OCI-M1 (cell line): ENCODE measurements around the gene GMPPB.
"Not testable (repeated sequence)": the region's sequence is repeated elsewhere in the genome, so short reads cannot be mapped to it uniquely, and the experiment has no call there.

Source experiments
- DNase-seq: peaks from one replicate; lab custom pipeline; 2025; lab: John Stamatoyannopoulos, UW

GMPPB gene

DNA sequence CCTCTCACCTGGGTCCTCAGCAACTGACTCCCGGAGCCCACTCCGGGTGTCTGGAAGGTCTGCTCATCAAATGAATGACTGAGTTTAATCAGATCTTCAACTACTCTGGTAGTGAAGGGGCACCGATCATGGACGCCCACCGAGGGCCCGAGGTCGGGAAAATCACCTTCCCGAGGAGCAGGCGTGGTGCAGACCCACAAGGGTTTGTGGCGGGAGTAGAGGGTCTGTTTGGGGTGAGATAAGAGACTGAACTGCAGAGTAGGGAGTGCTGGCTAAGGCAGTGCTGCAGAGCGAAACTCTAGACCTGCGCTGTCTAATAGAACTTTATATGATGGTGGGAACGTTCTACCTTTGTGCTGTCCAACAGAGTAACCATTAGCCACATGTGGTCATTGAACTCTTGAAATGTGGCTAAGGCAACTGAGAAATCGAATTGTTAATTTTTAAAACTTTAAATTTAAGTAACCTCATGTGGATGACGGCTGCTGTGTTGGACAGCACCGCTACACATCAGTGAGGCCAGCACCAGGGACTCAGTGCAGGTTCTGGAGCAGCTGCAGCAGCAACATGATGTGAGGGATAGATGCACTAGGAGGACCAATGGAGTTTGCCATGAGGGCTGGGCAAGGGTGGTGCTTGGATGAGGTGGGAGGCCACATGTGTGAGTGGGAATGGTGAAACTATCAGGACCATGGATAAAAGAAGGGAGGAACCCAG, 33.7 kb downstream of the GMPPB start:
- not testable (repeated sequence) for DNase-seq

DNA sequence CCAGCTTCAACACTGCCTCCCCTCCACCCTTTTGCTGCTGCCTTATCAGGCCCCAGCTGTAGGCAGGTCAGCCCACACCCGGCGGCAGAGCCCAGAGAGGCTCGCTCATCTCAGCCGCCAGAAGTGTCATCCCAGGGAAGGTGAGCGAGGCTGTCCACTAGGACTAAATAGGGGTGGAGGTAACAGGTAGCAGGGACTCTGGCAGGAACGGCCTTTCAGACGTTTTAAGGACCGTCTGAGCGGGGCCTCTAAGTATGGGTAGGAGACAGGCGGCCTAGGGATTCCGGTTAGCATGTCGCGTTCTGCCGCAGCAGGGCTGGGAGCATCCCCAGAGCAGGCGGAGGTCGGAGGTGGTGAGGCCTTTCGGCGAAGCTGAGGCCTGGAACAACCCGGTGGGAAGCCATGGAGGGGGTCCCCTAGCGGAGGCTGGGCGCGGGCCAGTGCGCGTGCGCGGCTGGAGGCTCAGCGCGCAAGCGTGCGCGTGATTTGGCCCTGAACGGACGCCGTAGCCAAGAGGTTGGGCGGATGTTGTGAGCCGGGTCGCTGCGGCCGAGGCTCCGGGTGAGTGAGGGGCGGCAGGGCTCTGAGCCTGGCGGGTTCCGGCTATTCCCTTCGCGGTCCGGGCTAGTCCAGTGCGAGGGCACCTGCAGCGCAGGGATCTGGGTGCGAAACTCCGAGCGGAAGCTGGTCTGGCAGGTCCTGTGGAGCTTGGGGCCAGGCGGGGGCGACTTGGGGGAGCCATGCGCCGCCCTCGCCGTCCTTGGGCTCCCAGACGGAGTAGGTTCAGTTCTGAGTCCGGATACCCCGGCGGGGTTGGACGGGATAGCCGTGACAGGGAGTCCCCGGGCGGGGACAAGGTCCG, 34.5 kb downstream of the GMPPB start, which contains the start of the genes MST1 and RNF123:
MST1 (minus strand) TSS at position 429 of the 862 bp plus-strand sequence. CDS start 783 bp downstream, outside the sequence.
RNF123 (plus strand) TSS at position 512 of the 862 bp plus-strand sequence. CDS start 1,609 bp downstream, outside the sequence.
- no peak for DNase-seq

DNA sequence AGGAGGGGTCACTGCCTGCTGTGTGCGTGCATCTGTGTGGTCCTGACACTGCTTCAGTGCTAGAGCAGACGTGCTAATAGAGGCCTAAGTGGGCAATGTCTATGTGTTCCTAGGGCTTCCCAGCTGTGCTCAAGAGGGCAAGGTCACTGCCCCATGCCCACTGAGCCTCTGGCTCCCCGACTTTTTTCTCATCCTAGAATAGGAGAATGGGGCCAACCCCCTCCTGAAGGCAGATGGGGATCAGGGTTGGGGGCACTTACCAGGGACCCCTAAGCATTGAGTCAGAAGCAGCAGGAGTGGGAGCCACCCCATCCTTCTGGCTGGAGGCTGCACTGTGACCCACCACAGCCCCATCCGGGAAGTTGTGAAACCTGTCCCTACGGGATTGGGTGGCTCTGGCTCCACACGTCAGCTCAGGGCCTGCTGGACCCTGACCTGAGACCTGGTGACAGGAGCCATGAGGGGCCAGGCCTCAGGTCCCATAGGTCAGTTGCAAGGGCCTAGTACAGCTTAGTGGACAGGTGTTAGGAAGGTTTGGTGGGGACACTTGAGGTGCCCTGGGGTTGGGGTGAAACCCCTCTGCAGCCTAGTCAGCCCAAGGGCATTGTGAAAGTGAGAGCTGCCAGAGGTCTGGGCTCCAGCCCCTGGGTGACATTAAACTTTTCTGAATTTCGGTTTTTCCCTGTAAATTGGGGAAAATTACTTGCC, 35.3 kb downstream of the GMPPB start:
- not testable (repeated sequence) for DNase-seq

DNA sequence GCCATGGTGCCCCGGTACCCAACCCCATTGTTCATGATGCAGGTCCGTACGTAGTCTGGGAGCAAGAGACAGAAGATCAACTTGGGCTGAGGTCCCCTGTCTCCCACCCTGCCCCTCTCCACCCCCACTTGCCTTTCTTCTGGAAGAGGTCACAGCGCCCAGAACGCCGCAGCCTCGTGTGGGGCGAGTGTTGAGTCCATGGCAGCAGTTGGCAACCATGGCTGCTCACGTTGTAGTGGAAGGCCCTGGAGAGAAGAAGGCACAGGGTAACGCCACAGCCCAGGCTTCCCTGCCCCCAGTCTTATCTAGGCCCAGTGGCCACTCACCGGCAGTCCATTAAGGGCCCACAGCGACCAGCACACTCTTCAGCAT, 36.3 kb downstream of the GMPPB start:
- DNase-seq, result not testable (repeated sequence)

DNA sequence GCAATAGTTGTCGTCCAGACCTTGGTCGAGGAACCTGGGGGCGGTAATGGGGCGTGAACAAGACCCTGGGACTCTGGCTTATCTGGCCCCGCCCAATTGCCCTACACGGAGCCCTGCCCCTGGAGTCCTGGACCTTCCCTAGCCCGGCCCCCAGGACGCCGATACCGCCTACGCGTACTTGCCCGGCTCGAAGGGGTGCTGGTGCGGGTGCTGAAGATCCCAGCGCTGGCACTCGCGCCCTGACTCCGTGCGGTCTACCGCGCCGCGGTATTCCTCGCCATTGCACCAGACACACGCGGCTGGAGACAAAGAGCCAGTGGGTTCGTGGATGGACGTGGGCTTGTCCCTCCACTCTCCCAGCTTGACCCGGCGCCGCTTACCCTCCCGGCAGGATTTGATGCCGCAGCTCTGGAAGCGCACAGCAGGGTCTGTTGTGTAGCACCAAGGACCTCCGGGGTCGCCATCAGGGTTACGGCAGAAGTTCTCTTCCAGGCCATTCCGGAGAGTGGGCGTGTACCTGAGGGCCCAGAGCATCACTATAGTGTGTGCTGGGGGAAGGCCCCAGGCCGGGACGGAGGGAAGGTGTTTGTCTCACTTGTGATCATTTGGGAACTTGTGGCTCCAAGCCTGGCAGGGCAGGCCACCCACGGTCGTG, 36.9 kb downstream of the GMPPB start:
- DNase-seq, result not testable (repeated sequence)

DNA sequence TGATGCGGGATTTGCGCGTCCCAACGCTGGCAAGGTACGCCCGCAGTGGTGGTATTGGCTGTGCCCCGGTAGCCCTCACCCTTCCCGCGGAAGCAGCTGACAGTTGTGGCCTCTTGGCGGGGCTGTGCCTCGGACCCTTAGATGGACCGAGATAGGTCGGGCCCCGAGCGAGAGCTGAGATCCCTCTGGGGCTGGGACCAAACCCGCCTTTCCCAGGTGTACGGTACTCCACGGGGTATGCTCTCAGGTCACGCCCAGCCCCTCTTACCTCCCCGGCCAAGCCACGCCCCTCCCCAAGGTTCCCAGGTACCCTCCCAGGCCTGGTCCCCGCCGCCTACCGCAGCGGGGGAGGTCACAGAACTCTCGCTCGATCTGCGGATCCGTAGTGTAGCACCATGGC, 37.4 kb downstream of the GMPPB start:
- not testable (repeated sequence) for DNase-seq

DNA sequence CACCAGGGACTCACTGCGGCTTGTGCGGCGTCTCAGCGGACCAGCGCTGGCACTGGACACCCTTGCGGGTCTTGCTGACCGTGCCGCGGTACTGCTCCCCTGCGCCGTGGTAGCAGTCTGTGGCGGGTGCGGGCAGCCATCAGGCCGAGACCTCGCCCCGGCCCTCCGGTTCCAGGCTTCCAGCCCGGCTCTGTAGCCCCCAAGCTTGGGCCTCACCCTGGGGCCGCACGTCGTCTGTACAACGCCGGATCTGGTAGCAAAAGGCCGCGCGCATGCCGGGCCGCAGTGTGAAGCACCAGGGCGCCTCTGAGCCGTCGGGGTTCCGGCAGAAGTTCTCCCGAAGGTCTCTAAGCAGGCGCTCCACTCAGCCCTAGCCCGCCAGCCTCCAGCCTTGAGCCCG, 37.9 kb downstream of the GMPPB start:
- DNase-seq, result not testable (repeated sequence)

DNA sequence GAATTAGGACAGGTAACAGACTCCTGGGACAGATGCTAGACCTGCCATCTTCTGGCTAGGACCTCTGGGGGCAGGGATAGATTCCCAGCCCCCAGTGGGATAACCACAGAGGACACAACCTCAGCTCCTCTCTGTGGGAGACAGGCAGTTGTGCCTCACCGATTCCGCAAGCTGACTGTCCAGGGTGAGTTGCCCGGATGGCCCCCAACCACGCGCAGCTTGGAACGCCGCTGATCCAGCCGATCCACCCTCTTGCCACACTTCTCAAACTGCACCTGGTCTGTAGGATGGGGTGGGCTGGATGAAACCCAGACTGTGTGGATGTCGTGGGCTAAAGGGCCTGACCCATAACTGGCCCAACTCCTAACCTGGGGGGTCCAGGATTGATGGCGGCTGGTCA, 38.6 kb downstream of the GMPPB start:
- DNase-seq, result not testable (repeated sequence)

DNA sequence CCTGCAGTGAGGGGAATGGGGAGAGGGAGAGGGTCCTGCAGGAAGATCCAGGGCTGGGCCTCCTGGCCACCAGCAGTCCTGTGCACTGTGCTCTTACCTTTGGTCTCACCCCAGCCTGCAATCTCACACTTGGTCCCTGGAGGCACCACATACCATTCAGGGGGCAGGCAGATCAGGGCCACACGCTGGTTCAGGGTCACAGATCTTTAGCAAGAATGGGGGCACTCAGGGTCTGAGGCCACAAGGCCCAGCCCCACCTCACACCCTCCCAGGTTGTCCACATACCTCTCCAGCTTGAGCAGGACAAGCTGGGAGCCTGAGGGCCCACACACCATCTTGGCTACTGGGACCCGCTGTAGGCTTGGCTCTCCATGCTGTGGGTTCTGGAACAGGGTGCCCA, 39.3 kb downstream of the GMPPB start:
- not testable (repeated sequence) for DNase-seq

DNA sequence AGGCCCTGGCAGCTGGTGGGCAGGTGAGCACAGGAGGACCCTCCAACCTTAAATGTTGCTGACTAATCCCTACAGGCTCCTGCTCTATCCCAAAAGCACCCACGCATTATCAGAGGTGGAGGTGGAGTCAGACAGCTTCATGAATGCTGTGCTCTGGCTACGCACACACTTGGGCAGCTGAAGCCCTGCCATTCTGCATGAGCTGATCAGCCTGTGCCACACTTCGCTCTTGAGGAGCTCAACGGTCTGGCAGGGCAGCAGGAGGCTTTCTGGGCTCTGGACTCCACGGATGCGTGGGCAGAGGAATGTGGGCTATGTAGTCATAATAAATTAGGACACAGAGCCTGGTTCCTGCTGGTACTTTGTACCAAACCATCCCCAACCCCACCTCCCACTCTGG, 40.6 kb downstream of the GMPPB start:
- DNase-seq, result no peak

DNA sequence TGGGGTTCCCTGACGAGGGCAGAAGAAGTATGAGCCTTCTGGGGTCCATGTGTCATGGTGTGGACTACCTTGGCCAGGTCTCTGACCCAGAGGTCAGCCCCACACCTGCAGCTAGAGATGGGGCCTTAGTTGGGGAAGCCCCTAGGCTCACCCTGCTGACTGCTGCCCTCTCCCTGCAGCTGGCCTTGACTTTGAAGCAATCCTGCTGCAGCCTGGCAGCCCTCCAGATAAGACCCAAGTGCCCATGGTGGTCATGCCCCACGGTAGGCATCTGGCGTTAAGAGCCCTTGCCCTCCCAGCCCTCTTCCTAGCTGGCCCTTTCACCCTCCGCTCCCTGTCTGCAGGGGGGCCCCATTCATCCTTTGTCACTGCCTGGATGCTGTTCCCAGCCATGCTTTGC, 42.2 kb downstream of the GMPPB start:
- DNase-seq, result no peak

DNA sequence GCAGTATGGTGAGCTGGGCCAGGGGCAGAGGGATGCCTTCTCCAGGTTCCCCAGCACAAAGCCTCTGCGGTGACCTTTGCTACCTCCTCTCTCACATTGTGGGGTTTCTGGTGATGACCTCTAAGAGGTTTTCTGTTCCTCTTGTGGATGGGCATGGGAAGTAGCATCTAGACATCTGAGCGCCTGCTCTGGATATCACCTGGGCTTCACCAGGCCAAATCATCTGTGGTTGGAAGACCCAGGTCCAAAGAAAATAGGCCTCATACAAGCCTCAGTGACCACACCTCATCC, 42.6 kb downstream of the GMPPB start:
- no peak for DNase-seq

DNA sequence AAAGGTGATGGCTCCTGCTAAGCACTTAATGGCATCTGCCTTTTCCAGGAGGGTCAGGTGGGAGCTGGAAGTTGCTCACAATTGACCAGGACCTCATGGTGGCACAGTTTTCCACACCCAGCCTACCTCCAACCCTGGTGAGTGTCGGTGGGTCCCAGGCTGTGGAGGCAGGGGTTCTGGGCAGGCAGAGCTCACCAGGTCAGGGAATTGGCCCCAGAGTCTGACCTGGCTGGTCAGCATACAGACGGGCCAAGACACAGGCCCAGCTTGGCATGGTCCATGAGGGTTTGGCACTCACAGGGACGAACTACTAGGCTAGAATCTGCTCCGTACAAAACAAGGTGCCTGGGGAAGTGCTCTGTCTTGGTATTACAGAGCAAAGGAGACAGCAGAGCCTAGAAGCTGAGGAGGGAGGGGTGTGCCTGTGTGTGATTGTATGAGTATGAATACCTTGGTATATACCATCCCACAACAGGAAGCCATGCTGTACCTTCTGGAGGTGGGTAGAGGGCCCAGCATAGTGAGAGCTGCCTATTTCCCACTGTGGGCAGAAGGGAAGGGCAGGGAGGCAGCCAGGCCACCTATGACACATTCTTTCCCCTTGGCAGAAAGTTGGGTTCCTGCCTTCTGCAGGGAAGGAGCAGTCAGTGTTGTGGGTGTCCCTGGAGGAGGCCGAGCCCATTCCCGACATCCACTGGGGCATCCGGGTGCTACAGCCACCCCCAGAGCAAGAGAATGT, 43.1 kb downstream of the GMPPB start:
- DNase-seq, result no peak

DNA sequence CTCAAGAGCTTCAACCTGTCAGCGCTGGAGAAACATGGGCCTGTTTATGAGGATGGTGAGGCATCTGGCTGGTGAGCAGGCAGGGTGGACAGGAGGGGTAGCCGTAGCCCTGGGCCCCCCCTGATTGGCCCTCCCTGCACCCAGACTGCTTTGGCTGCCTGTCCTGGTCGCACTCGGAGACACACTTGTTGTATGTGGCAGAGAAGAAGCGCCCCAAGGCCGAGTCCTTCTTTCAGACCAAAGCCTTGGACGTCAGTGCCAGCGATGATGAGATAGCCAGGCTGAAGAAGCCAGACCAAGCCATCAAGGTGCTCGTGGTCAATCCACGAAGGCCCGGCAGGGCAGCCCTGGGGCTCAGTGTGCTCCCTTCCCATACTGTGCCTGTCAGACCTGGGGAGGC, 47.8 kb downstream of the GMPPB start:
- no peak for DNase-seq

DNA sequence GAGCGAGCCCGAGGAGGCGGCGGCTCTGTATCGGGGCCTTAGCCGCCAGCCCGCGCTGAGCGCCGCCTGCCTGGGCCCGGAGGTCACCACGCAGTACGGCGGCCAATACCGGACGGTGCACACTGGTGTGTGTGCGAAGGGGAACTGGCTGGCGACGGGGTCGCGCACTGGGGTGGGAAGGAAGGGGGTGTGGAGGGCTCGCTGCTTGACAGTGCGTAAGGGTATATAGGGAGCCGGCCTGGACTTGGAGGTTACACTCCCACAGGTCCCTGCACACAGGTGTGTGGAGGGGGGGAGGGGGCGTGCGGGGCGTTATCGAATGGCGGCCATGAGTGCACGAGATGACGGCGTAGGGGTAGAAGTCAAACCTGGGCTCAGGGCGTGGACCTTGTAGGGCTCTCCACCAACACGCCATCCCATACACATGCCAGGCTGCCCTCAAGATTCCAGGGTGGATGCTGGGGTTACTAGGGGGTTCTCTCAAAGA, 49.2 kb downstream of the GMPPB start:
- DNase-seq, result no peak

DNA sequence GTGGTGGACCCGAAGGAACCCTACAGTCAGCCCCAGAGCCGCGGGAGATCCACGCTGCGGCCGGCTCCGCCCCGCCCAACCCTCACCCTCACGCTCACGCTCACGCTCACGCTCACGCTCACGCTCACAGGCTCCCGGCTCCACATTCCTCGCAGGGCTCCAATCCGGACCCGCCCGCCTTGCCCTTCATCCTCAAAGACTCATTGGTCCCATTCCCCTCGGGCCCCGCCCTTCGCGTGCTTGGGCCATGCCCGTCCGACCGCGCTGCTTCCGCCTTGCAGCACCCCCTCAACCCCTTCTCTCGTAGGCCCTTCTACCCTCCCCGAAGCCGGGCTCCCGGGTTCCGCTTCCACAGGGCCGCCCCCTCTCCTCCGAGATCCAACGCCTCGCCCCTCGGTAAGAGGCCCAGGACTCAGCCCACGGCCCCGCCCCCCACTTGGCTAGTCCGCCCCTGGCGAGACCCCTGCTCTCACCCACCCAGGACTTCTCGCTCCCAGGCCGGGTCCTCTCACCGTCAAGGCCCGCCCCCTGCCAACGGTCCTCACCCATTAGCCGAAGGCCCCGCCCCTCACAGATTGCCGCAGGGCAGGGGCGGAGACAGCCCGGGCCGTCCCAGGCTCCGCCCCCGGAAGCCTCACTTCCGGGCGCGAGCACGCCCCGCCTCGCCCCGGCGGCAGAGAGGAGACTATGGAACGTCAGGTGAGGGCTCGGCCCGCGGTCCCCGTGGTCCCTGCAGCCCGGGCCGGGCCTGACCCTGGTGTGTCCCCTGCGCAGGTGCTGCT, 49.8 kb downstream of the GMPPB start, which contains the start of gene APEH:
APEH (plus strand) TSS at position 637 of the 782 bp plus-strand sequence; CDS start at position 688, 51 bp downstream.
- no peak for DNase-seq

DNA sequence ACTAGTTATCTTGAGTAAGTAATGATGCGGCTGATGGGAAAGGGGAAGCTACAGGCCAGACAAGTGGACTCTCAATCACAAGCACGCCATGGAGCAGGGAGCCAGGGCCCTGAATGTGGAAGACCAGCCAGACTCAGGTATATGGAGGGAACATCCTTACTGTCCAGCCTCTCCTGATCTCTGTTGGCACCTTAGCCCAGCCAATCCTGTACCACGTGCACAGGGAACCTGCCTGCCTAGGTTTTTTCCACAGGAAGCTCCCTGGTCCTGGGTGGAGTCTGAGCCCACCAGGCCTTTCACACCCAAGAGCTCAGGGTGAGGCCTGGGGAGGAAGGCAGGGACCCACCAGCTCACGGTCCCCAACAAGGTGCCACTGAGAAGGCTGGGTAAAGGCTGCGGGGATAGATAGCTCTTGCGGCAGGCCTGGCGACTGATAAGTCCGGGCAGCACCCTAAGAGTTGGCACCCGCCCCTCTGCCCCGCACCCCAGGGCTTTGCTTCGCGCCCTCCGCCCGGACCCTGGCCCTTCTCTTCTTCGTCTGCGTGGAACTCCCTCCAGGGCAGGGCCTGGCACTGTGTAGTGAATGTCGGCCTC, 50.5 kb downstream of the GMPPB start:
- DNase-seq, result no peak

DNA sequence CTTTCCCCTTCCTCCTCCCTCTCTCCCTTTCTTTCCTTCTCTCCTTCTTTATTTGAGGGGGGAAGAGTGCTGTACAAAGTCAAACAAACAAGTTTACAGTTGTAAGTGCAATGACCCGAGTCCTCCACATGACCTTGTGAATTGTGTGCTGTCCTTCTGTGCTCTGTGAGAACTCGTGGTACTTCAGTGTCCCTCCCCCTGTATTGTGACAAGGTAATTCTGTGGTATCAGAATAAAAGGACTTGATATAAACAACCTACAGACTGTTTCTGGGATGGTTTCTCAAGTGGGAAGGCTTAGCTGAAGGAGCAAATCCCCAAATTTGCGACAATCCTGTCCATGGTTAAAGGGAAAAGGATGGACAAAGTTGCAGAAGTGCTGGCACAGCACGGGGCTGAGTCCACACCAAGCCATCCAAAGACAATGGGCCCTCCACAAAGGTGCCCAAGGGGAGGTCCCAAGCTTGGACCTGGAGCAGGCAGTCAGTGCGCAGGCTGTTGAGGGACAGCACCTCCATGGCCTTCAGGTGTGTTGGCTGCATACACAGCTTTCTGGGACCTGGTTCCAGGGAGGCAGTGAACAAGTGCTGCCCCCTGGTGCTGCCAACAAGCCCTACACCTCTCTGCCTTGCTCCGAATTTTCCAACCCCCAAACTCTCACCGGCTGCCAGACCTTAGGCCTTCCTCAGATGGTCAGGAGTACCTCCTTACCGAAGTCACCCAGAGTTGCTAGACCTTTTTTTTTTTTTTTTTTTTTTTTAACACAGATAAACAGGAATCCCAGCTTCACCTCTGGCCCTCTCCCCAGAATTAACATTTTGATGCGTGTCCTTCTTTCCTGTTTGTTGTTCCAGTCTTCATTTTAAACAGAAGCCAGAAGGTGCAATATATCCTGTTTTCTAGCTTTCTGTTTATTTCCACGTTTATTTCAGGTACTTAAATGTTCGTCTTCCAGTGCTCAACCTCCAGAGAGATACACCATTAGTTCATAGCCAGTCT, 52.2 kb downstream of the GMPPB start:
- no peak for DNase-seq

DNA sequence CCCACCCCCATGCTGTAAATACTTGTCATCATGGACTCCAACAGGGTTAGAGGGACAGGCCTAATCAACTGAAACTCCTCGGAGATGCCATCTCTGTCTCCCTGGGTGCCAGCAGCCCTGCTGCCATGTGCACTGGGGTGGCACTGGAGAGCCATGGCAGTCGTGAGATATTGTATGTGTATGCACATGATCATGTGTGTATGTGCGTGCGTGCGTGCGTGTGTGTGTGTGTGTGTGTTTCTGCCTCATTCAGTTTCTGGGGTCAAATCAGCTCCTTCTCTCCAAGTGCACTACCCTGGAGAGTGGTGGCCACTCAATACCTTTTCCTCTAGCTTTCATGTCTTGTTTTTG, 52.8 kb downstream of the GMPPB start:
- no peak for DNase-seq
